ENCODE measurements around the gene PTGES2. TPM values are rescaled to one million over a fixed set of nuclear protein-coding genes. Genes with fewer than 3 reads are reported as not detected.

The PTGES2 gene
- total and polyA plus RNA-seq, 2 of the 13 experiments (the other 11 are each of a cell fraction or from before 2014, with no cell fraction given) = 63.7 to 79.8 TPM

DNA sequence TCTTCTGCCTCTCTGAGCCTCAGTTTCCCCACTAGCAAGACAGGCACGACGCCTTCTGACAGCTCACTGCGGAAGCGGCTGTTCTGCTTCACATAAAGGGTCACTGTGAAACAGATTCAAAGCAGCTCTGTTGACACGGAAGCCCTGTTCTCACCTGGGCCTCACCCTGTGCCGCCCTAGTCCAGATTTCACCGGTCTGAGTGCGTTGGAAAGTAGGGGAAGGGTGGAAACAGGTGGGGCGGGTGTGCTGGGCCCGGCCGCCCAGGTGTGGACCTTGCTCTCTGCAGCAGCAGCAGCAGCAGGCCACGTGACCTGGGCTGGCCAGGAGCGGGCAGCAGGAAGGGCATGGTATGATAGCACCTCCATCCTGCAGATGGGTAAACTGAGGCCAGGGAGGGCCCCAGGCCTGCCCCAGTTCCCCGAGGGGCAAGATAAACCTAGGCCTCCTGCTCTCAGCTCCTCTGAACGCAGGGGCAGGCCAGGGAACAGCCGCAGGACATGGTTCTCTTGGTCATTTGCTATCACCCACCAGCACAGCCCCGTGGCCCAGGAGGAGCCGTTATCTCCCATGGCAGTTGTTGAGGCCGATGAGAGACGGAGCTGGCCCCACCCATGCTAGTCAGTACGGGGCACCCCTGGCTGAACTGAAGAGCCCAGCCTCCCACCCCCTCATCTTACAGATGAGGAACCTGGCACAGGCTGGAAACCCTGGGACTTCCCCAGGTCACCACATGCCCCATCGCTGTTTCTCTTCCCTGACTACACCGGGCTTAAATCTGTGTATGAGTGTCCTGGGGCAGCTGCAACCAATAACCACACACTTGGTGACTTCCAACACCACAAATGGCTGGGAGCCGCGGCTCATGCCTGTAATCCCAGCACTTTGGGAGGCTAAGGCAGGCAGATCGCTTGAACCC lies 12.1 kb downstream of the PTGES2 start (continued):
- TF ChIP-seq, protein P1, sequence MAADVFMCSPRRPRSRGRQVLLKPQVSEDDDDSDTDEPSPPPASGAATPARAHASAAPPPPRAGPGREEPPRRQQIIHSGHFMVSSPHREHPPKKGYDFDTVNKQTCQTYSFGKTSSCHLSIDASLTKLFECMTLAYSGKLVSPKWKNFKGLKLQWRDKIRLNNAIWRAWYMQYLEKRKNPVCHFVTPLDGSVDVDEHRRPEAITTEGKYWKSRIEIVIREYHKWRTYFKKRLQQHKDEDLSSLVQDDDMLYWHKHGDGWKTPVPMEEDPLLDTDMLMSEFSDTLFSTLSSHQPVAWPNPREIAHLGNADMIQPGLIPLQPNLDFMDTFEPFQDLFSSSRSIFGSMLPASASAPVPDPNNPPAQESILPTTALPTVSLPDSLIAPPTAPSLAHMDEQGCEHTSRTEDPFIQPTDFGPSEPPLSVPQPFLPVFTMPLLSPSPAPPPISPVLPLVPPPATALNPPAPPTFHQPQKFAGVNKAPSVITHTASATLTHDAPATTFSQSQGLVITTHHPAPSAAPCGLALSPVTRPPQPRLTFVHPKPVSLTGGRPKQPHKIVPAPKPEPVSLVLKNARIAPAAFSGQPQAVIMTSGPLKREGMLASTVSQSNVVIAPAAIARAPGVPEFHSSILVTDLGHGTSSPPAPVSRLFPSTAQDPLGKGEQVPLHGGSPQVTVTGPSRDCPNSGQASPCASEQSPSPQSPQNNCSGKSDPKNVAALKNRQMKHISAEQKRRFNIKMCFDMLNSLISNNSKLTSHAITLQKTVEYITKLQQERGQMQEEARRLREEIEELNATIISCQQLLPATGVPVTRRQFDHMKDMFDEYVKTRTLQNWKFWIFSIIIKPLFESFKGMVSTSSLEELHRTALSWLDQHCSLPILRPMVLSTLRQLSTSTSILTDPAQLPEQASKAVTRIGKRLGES (CRISPR knock-in tag; IDR thresholded peaks at IDR 0.05; ENCODE audit: borderline replicate concordance) = no peak; the same call in 1 of the 2 replicates
- TF ChIP-seq ZNF557 (CRISPR knock-in tag; IDR thresholded peaks at IDR 0.05) = no peak
- TF ChIP-seq ZNF660 (CRISPR knock-in tag; IDR thresholded peaks at IDR 0.05; ENCODE audit: borderline replicate concordance, low read depth) = no peak; the same call in 1 of the 2 replicates
- TF ChIP-seq ZFP36L1 (CRISPR knock-in tag; IDR thresholded peaks at IDR 0.05) = peak; percentile 97
- TF ChIP-seq HOXA5 (CRISPR knock-in tag; IDR thresholded peaks at IDR 0.05) = 0 out of 2 replicates have a peak, but pooled peaks have one; percentile 83
- TF ChIP-seq ZNF780A (CRISPR knock-in tag; IDR thresholded peaks at IDR 0.05) = no peak
- peak; percentile 75 for TF ChIP-seq ZFY (CRISPR knock-in tag; IDR thresholded peaks at IDR 0.05)
- no peak for TF ChIP-seq ZNF777 (CRISPR knock-in tag; IDR thresholded peaks at IDR 0.05)
- no peak for TF ChIP-seq FOSL1 (CRISPR knock-in tag; IDR thresholded peaks at IDR 0.05; ENCODE audit: borderline replicate concordance)
- 0 out of 2 replicates have a peak, but pooled peaks have one; percentile 4 for TF ChIP-seq CREB1 (IDR thresholded peaks at IDR 0.05)
- TF ChIP-seq CREB1 (CRISPR knock-in tag; IDR thresholded peaks at IDR 0.05) = no peak; the same call in 1 of the 2 replicates
- no peak for TF ChIP-seq KAT2B (IDR thresholded peaks at IDR 0.05; ENCODE audit: borderline replicate concordance, low read depth, low read length)
- TF ChIP-seq ZNF792 (CRISPR knock-in tag; IDR thresholded peaks at IDR 0.05) = peak; percentile 77; the same call in 1 of the 2 replicates
- TF ChIP-seq SP5 (CRISPR knock-in tag; IDR thresholded peaks at IDR 0.05; ENCODE audit: borderline replicate concordance, low read depth) = peak; percentile 100
- TF ChIP-seq, protein P2, sequence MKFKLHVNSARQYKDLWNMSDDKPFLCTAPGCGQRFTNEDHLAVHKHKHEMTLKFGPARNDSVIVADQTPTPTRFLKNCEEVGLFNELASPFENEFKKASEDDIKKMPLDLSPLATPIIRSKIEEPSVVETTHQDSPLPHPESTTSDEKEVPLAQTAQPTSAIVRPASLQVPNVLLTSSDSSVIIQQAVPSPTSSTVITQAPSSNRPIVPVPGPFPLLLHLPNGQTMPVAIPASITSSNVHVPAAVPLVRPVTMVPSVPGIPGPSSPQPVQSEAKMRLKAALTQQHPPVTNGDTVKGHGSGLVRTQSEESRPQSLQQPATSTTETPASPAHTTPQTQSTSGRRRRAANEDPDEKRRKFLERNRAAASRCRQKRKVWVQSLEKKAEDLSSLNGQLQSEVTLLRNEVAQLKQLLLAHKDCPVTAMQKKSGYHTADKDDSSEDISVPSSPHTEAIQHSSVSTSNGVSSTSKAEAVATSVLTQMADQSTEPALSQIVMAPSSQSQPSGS (CRISPR knock-in tag; IDR thresholded peaks at IDR 0.05) = peak; percentile 92
- no peak for TF ChIP-seq ATAD3A (CRISPR knock-in tag; IDR thresholded peaks at IDR 0.05)
- TF ChIP-seq HES4 (CRISPR knock-in tag; IDR thresholded peaks at IDR 0.05; ENCODE audit: borderline replicate concordance) = 0 out of 2 replicates have a peak, but pooled peaks have one; percentile 73
- TF ChIP-seq RNF2 (conservative IDR thresholded peaks at IDR 0.05; ENCODE audit: low read depth) = peak; percentile 65; the same call in 1 of the 2 replicates
- no peak for TF ChIP-seq ZNF354B (CRISPR knock-in tag; IDR thresholded peaks at IDR 0.05)
- peak; percentile 51; the same call in 1 of the 2 replicates for TF ChIP-seq ZNF782 (CRISPR knock-in tag; IDR thresholded peaks at IDR 0.05; ENCODE audit: borderline replicate concordance)
- peak; percentile 94; the same call in 1 of the 2 replicates for TF ChIP-seq KDM4B (CRISPR knock-in tag; IDR thresholded peaks at IDR 0.05)
- TF ChIP-seq NR2F6 (IDR thresholded peaks at IDR 0.05) = peak; percentile 78
- peak; percentile 92 for TF ChIP-seq NR2F6 (CRISPR knock-in tag; IDR thresholded peaks at IDR 0.05)
- TF ChIP-seq ZNF34 (CRISPR knock-in tag; IDR thresholded peaks at IDR 0.05; ENCODE audit: borderline replicate concordance) = peak; percentile 93; the same call in 1 of the 2 replicates
- TF ChIP-seq ASH2L (IDR thresholded peaks at IDR 0.05; ENCODE audit: insufficient read length, low read depth, low read length) = peak; percentile 76
- no peak for TF ChIP-seq NFATC3 (CRISPR knock-in tag; IDR thresholded peaks at IDR 0.05)
- TF ChIP-seq, protein P3, sequence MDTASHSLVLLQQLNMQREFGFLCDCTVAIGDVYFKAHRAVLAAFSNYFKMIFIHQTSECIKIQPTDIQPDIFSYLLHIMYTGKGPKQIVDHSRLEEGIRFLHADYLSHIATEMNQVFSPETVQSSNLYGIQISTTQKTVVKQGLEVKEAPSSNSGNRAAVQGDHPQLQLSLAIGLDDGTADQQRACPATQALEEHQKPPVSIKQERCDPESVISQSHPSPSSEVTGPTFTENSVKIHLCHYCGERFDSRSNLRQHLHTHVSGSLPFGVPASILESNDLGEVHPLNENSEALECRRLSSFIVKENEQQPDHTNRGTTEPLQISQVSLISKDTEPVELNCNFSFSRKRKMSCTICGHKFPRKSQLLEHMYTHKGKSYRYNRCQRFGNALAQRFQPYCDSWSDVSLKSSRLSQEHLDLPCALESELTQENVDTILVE (CRISPR knock-in tag; IDR thresholded peaks at IDR 0.05) = peak; percentile 71; the same call in 1 of the 2 replicates
